SK-N-SH (cell line): ENCODE results near the gene NPC1L1. TPM values are rescaled to one million over a fixed set of nuclear protein-coding genes. Genes with fewer than 3 reads are reported as not detected.

Source experiments
- CTCF ChIA-PET: fragments of 300-600, 350-600 bp; formaldehyde crosslinking; extraction: SDS; loops from one replicate; lab custom pipeline; 2021; lab: Yijun Ruan, JAX
- POLR2A ChIA-PET: fragments of 350-600 bp; sonication (Branson Sonifier 250); formaldehyde crosslinking; extraction: SDS; loops from one replicate; lab custom pipeline; 2020; ENCODE audit warnings: antibody characterized with exemption, inconsistent platforms; lab: Yijun Ruan, JAX
- DNase-seq: peaks from one replicate; pipeline ENCODE4 v3.0.0; 2012
- H2AFZ ChIP-seq: fragments of 200-600 bp; sonication (generic); 2 replicates; pipeline ENCODE4 v1.8.1; 2016; ENCODE audit warnings: antibody characterized with exemption, mild to moderate bottlenecking, low read depth
- H3F3A ChIP-seq: fragments of 200-600 bp; sonication (generic); replicated peaks from 2 replicates; pipeline ENCODE3; 2016; ENCODE audit warnings: antibody characterized with exemption, mild to moderate bottlenecking; ENCODE audit not compliant: insufficient read depth
- H3K27ac ChIP-seq, 2 experiments: fragments of 200-500 bp in 1 of 2; fragments of 200-600 bp in 1 of 2; sonication (Bioruptor generic) in 1 of 2; sonication (generic), shearing (Covaris generic) in 1 of 2; 2 replicates each; pipeline versions ENCODE4 v1.5.1 to v1.6.1; 2014 to 2016; ENCODE audit warnings: low read depth in 2 of 2, inconsistent platforms in 1 of 2, low read length in 1 of 2, mild to moderate bottlenecking in 1 of 2, mixed read lengths in 1 of 2
- H3K27me3 ChIP-seq: fragments of 200-600 bp; sonication (generic), shearing (Covaris generic); 2 replicates; pipeline ENCODE4 v1.6.1; 2016; ENCODE audit warnings: mixed run types; ENCODE audit not compliant: insufficient read depth
- H3K36me3 ChIP-seq, 2 experiments: fragments of 200-500 bp in 1 of 2; fragments of 200-600 bp in 1 of 2; sonication (Bioruptor generic) in 1 of 2; sonication (generic) in 1 of 2; replicated peaks in 1 of 2; 2 replicates each; pipeline versions ENCODE3 to v1.5.1; 2014 to 2016; ENCODE audit warnings: low read length in 1 of 2, mild to moderate bottlenecking in 1 of 2; ENCODE audit not compliant: insufficient read depth in 2 of 2, control insufficient read depth in 1 of 2
- H3K4me1 ChIP-seq, 2 experiments: fragments of 200-500 bp in 1 of 2; fragments of 200-600 bp in 1 of 2; sonication (Bioruptor generic) in 1 of 2; sonication (generic), shearing (Covaris generic) in 1 of 2; 2 replicates each; pipeline versions ENCODE4 v1.5.1 to v1.6.1; 2014 to 2016; ENCODE audit warnings: low read depth in 1 of 2, low read length in 1 of 2, mixed run types in 1 of 2; ENCODE audit not compliant: insufficient read depth in 2 of 2, control insufficient read depth in 1 of 2
- H3K4me2 ChIP-seq: fragments of 200-600 bp; sonication (generic), shearing (Covaris generic); 2 replicates; pipeline ENCODE4 v1.6.1; 2017; ENCODE audit warnings: mixed run types
- H3K4me3 ChIP-seq, 2 experiments: fragments of 200-500 bp in 1 of 2; fragments of 200-600 bp in 1 of 2; sonication (Bioruptor generic) in 1 of 2; sonication (generic), shearing (Covaris generic) in 1 of 2; 2 replicates each; pipeline versions ENCODE4 v1.5.1 to v1.8.1; 2014 to 2016; ENCODE audit warnings: low read depth in 2 of 2, inconsistent platforms in 1 of 2, low read length in 1 of 2, mild to moderate bottlenecking in 1 of 2, mixed read lengths in 1 of 2, moderate library complexity in 1 of 2
- H3K79me2 ChIP-seq: fragments of 200-600 bp; sonication (generic); 2 replicates; pipeline ENCODE4 v1.8.1; 2017; ENCODE audit warnings: mild to moderate bottlenecking; ENCODE audit not compliant: insufficient read depth
- H3K9ac ChIP-seq: fragments of 200-600 bp; sonication (generic); 2 replicates; pipeline ENCODE4 v1.6.1; 2017; ENCODE audit warnings: mixed run types
- H3K9me2 ChIP-seq: fragments of 200-600 bp; sonication (generic); 2 replicates; pipeline ENCODE4 v1.6.1; 2017; ENCODE audit warnings: mixed run types
- H3K9me3 ChIP-seq: fragments of 200-600 bp; sonication (generic); 2 replicates; pipeline ENCODE4 v1.6.1; 2017; ENCODE audit warnings: mixed run types, mild to moderate bottlenecking, moderate library complexity
- H4K20me1 ChIP-seq: fragments of 200-600 bp; sonication (generic); 2 replicates; pipeline ENCODE4 v1.6.1; 2017; ENCODE audit warnings: mild to moderate bottlenecking, mixed run types; ENCODE audit not compliant: insufficient read depth
- FOXJ3 ChIP-seq: sonication (generic); formaldehyde crosslinking; IDR thresholded peaks from 2 replicates; pipeline ENCODE4 v1.5.1; 2020; ENCODE audit warnings: mild to moderate bottlenecking, missing genetic modification reagents
- GATA2 ChIP-seq: sonication (generic); formaldehyde crosslinking; IDR thresholded peaks from 2 replicates; pipeline ENCODE4 v1.5.0; 2020; ENCODE audit warnings: mild to moderate bottlenecking, missing genetic modification reagents
- MEF2A ChIP-seq: IDR thresholded peaks from 2 replicates; pipeline ENCODE4 v1.4.0; 2012; ENCODE audit warnings: low read depth, borderline replicate concordance
- MXI1 ChIP-seq: IDR thresholded peaks from 2 replicates; pipeline ENCODE4 v1.6.1; 2012; ENCODE audit warnings: mild to moderate bottlenecking, low read depth, low read length, improper control_type of control experiment
- NFIC ChIP-seq: IDR thresholded peaks from 2 replicates; pipeline ENCODE4 v1.4.0; 2012; ENCODE audit warnings: borderline replicate concordance
- RAD21 ChIP-seq: IDR thresholded peaks from 2 replicates; pipeline ENCODE4 v1.6.1; 2012; ENCODE audit warnings: mild to moderate bottlenecking, low read length
- RFX5 ChIP-seq: IDR thresholded peaks from 2 replicates; pipeline ENCODE4 v1.6.1; 2012; ENCODE audit warnings: mild to moderate bottlenecking, improper control_type of control experiment, low read length
- SIN3A ChIP-seq: IDR thresholded peaks from 2 replicates; pipeline ENCODE4 v1.6.1; 2012; ENCODE audit warnings: low read depth, mild to moderate bottlenecking, low read length, moderate library complexity, borderline replicate concordance
- SMC3 ChIP-seq: IDR thresholded peaks from 2 replicates; pipeline ENCODE4 v1.6.1; 2012; ENCODE audit warnings: low read depth, low read length, improper control_type of control experiment
- TAF1 ChIP-seq: IDR thresholded peaks from 2 replicates; pipeline ENCODE4 v1.6.1; 2012; ENCODE audit warnings: low read depth, mild to moderate bottlenecking, low read length, moderate library complexity, borderline replicate concordance
- TEAD4 ChIP-seq: IDR thresholded peaks from 2 replicates; pipeline ENCODE4 v1.4.0; 2012; ENCODE audit warnings: mild to moderate bottlenecking, borderline replicate concordance; ENCODE audit not compliant: insufficient read depth
- USF1 ChIP-seq: IDR thresholded peaks from 2 replicates; pipeline ENCODE4 v1.4.0; 2012; ENCODE audit warnings: low read depth, borderline replicate concordance
- WGBS: methylation state at CpG from one replicate; pipeline ENCODE4 v1.1.6; 2017; ENCODE audit warnings: low lambda C conversion rate; 5-methylcytosine and 5-hydroxymethylcytosine counted together
- polyA plus RNA-seq, 3 experiments: library from polyadenylated mRNA; depleted of rRNA; stranded (reverse); fragments of >200 nt; gene quantifications; 2 replicates each; pipeline ENCODE4 v1.2.3, GENCODE V29; 2012
- TF ChIP-seq, protein P1 (sequence below): IDR thresholded peaks from 2 replicates; pipeline ENCODE4 v1.6.1; 2012; ENCODE audit warnings: mild to moderate bottlenecking, low read depth, low read length, moderate library complexity
- TF ChIP-seq, protein P2 (sequence below): IDR thresholded peaks from 2 replicates; pipeline ENCODE4; 2012

Gene NPC1L1
- polyA plus RNA-seq, 1 of the 3 experiments (the other 2 are of a cell fraction): not detected

- TF ChIP-seq, protein P1, sequence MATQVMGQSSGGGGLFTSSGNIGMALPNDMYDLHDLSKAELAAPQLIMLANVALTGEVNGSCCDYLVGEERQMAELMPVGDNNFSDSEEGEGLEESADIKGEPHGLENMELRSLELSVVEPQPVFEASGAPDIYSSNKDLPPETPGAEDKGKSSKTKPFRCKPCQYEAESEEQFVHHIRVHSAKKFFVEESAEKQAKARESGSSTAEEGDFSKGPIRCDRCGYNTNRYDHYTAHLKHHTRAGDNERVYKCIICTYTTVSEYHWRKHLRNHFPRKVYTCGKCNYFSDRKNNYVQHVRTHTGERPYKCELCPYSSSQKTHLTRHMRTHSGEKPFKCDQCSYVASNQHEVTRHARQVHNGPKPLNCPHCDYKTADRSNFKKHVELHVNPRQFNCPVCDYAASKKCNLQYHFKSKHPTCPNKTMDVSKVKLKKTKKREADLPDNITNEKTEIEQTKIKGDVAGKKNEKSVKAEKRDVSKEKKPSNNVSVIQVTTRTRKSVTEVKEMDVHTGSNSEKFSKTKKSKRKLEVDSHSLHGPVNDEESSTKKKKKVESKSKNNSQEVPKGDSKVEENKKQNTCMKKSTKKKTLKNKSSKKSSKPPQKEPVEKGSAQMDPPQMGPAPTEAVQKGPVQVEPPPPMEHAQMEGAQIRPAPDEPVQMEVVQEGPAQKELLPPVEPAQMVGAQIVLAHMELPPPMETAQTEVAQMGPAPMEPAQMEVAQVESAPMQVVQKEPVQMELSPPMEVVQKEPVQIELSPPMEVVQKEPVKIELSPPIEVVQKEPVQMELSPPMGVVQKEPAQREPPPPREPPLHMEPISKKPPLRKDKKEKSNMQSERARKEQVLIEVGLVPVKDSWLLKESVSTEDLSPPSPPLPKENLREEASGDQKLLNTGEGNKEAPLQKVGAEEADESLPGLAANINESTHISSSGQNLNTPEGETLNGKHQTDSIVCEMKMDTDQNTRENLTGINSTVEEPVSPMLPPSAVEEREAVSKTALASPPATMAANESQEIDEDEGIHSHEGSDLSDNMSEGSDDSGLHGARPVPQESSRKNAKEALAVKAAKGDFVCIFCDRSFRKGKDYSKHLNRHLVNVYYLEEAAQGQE: no peak
- TF ChIP-seq, all 33 proteins: peak for 0
These were observed 56.4 kb downstream of the NPC1L1 start (continued) for GRCh38 chr7:44484482-44485313.

GRCh38 chr7:44482502-44483485 lies 58.3 kb downstream of the NPC1L1 start:
- Histone ChIP-seq H3K36me3 (peaks cover 76 to 82% of the 10 kb centered on the region in 2 experiments), H3K4me2 (no peak overlapping the region), H3K27me3 (no peaks in the 10 kb centered on the region), H2AFZ (no peak overlapping the region), H3K9me2 (no peaks in the 10 kb centered on the region), H3F3A (peaks cover 11% of the 10 kb centered on the region), H3K27ac (no peak overlapping the region), H3K4me3 (no peak overlapping the region), H3K9ac (no peak overlapping the region), H4K20me1 (no peaks in the 10 kb centered on the region; the same call in 1 of the 2 replicates), H3K4me1 (peaks cover 0 to 5% of the 10 kb centered on the region in 2 experiments; a peak in 1 of 4 replicates), H3K9me3 (peaks cover 15% of the 10 kb centered on the region), H3K79me2 (peaks cover 98% of the 10 kb centered on the region)
- WGBS: 98% methylated on average over 2 of the region's 2 CpGs
- DNase-seq: no peak
- no peak for TF ChIP-seq MXI1
- TF ChIP-seq SMC3: no peak
- TF ChIP-seq TAF1: no peak
- no peak for TF ChIP-seq FOXJ3 (CRISPR knock-in tag)
- no peak for TF ChIP-seq SIN3A
- no peak for TF ChIP-seq RFX5
- no peak for TF ChIP-seq TEAD4
- TF ChIP-seq, protein P1: no peak
- TF ChIP-seq NFIC: no peak
- no peak for TF ChIP-seq USF1
- TF ChIP-seq, protein P2, sequence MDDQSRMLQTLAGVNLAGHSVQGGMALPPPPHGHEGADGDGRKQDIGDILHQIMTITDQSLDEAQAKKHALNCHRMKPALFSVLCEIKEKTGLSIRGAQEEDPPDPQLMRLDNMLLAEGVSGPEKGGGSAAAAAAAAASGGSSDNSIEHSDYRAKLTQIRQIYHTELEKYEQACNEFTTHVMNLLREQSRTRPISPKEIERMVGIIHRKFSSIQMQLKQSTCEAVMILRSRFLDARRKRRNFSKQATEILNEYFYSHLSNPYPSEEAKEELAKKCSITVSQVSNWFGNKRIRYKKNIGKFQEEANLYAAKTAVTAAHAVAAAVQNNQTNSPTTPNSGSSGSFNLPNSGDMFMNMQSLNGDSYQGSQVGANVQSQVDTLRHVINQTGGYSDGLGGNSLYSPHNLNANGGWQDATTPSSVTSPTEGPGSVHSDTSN: no peak
- TF ChIP-seq GATA2 (CRISPR knock-in tag): no peak
- no peak for TF ChIP-seq MEF2A
- no peak for TF ChIP-seq RAD21
- CTCF ChIA-PET: interaction anchor here (2.9 kb wide), 1 partner anchor 20 kb away, joined by 6 read pairs; no protein-coding TSS in a partner anchor
- POLR2A ChIA-PET: interaction anchor here (0.6 kb wide), 1 partner anchor 242 kb away, joined by 3 read pairs; no protein-coding TSS in a partner anchor
